ENCODE data around the gene PI4K2A.
"Not testable (repeated sequence)": the region's sequence is repeated elsewhere in the genome, so short reads cannot be mapped to it uniquely, and the experiment has no call there.

The PI4K2A gene

GRCh38 chr10:97687785-97688781 lies 47.6 kb downstream of the PI4K2A start:
- peak; percentile 50 for DNase-seq (ENCODE audit: low read depth)
- peak overlapping the region; percentile 40 for H3K4me3 ChIP-seq (ENCODE audit: low read depth, low read length)
- TF ChIP-seq MYC (IDR thresholded peaks at IDR 0.05; ENCODE audit: low read depth, low read length) (peak; percentile 48; the same call in 1 of the 2 replicates), CTCF (IDR thresholded peaks at IDR 0.05; ENCODE audit: low read depth, low read length) (no peak), MAX (IDR thresholded peaks at IDR 0.05; ENCODE audit: low read depth, low read length) (peak; percentile 43), POLR2A (IDR thresholded peaks at IDR 0.05; ENCODE audit: extremely low read depth, insufficient read length) (no peak)

- peak; percentile 58 for DNase-seq (ENCODE audit: low read depth)
- TF ChIP-seq MAX (IDR thresholded peaks at IDR 0.05; ENCODE audit: low read depth, low read length), result peak; percentile 58; the same call in 1 of the 2 replicates
- no peak for TF ChIP-seq MYC (IDR thresholded peaks at IDR 0.05; ENCODE audit: low read depth, low read length)
- TF ChIP-seq POLR2A (IDR thresholded peaks at IDR 0.05; ENCODE audit: extremely low read depth, insufficient read length), result no peak
- no peak for TF ChIP-seq CTCF (IDR thresholded peaks at IDR 0.05; ENCODE audit: low read depth, low read length)
- no peak overlapping the region for H3K4me3 ChIP-seq (ENCODE audit: low read depth, low read length)
Observed at GRCh38 chr10:97689559-97690020, 49.1 kb downstream of the PI4K2A start.

GRCh38 chr10:97690133-97690532 lies 49.7 kb downstream of the PI4K2A start:
- no peak for DNase-seq (ENCODE audit: low read depth)
- no peak for TF ChIP-seq CTCF (IDR thresholded peaks at IDR 0.05; ENCODE audit: low read depth, low read length)
- no peak for TF ChIP-seq MYC (IDR thresholded peaks at IDR 0.05; ENCODE audit: low read depth, low read length)
- no peak for TF ChIP-seq POLR2A (IDR thresholded peaks at IDR 0.05; ENCODE audit: extremely low read depth, insufficient read length)
- TF ChIP-seq MAX (IDR thresholded peaks at IDR 0.05; ENCODE audit: low read depth, low read length), result no peak
- no peak overlapping the region for H3K4me3 ChIP-seq (ENCODE audit: low read depth, low read length)

- not testable (repeated sequence) for DNase-seq (ENCODE audit: low read depth); H3K4me3 ChIP-seq (ENCODE audit: low read depth, low read length)
Observed at GRCh38 chr10:97698072-97698655, 57.7 kb downstream of the PI4K2A start.

GRCh38 chr10:97701438-97702069 lies 61.1 kb downstream of the PI4K2A start:
- TF ChIP-seq POLR2A (IDR thresholded peaks at IDR 0.05; ENCODE audit: extremely low read depth, insufficient read length) (no peak), MAX (IDR thresholded peaks at IDR 0.05; ENCODE audit: low read depth, low read length) (peak; percentile 8; the same call in 1 of the 2 replicates), CTCF (IDR thresholded peaks at IDR 0.05; ENCODE audit: low read depth, low read length) (peak; percentile 97), MYC (IDR thresholded peaks at IDR 0.05; ENCODE audit: low read depth, low read length) (peak; percentile 35; the same call in 1 of the 2 replicates)
- DNase-seq (ENCODE audit: low read depth), result peak; percentile 81
- H3K4me3 ChIP-seq (ENCODE audit: low read depth, low read length), result no peak overlapping the region

Measured in NB4 (cell line).